Measurements from ENCODE around the gene REXO4. TPM values are rescaled to one million over a fixed set of nuclear protein-coding genes. Genes with fewer than 3 reads are reported as not detected.

Gene REXO4
- total and polyA plus RNA-seq, 2 experiments from 2014 or later: 31.1 to 36.3 TPM

GRCh38 chr9:133369933-133370332 is 47.9 kb downstream of the REXO4 start (continued):
- TF ChIP-seq ZNF462 (CRISPR knock-in tag; IDR thresholded peaks at IDR 0.05): no peak

GRCh38 chr9:133369422-133369821 is 48.4 kb downstream of the REXO4 start:
- Histone ChIP-seq H3K79me2 (replicated peaks; ENCODE audit: insufficient read depth) (peaks cover 88% of the 10 kb centered on the region), H3K4me2 (no peak overlapping the region), H2AFZ (no peak overlapping the region), H3K9me2 (ENCODE audit: insufficient read depth) (no peaks in the 10 kb centered on the region), H3K4me3 (no peak overlapping the region), H3K36me3 (ENCODE audit: insufficient read depth) (peaks cover 15% of the 10 kb centered on the region), H3F3A (replicated peaks; ENCODE audit: low read depth) (peaks cover 10% of the 10 kb centered on the region; the same call in 1 of the 2 replicates), H4K20me1 (replicated peaks; ENCODE audit: insufficient read depth) (peaks cover 78% of the 10 kb centered on the region), H3K27ac (ENCODE audit: low read depth) (no peak overlapping the region), H3K4me1 (ENCODE audit: insufficient read depth) (peaks cover 1% of the 10 kb centered on the region; the same call in 1 of the 2 replicates), H3K27me3 (ENCODE audit: insufficient read depth) (no peaks in the 10 kb centered on the region)
- peaks cover 6% of the 10 kb centered on the region for H3K27me3 Mint-ChIP-seq (ENCODE audit: insufficient read depth, low read depth, poor library complexity)
- H3K4me1 Mint-ChIP-seq: peaks cover 11% of the 10 kb centered on the region; the same call in 2 of the 3 replicates
- no peak overlapping the region for H3K27ac Mint-ChIP-seq
- DNase-seq (ENCODE audit: low spot score) (no peak), ATAC-seq (no peak)
- TF ChIP-seq ZNF462 (CRISPR knock-in tag; IDR thresholded peaks at IDR 0.05): no peak
- TF ChIP-seq CTCF (conservative IDR thresholded peaks at IDR 0.05; ENCODE audit: low read depth in 2 of 2): no peak
- peaks cover 57% of the 10 kb centered on the region for H3K36me3 Mint-ChIP-seq (ENCODE audit: low read depth)
- no peak overlapping the region for H3K4me3 Mint-ChIP-seq
- no peaks in the 10 kb centered on the region for H3K9me3 Mint-ChIP-seq

Data from GM23338 (cell line).